SK-N-MC (cell line): ENCODE data around the gene MMP11.

Experiments
- EZH2 ChIP-seq: fragments of 200-600 bp; sonication (generic); IDR thresholded peaks from one replicate; pipeline ENCODE4 v1.6.1; 2017; ENCODE audit warnings: antibody characterized with exemption
- POLR2AphosphoS5 ChIP-seq: IDR thresholded peaks from 2 replicates; pipeline ENCODE4 v1.6.1; 2012; ENCODE audit warnings: mild to moderate bottlenecking, low read depth, low read length, borderline replicate concordance

DNA sequence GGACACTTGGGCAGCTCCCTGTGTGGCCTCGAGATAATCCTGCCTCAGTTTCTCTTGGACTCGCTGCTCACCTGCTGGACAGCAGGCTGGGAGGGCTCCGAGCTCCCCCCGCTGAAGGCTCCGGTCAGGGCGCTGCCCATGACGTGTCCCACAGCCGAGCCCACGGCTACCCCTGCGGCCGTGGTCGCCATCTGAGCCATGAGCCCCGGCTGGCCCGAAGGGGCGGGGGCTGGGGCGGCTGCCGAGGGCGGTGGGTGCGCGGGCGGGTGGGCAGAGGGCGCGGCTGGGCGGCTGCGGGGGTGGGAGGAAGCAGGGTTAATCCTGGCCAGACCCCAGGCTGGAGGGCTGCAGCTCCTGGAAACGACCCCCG lies 5.4 kb upstream of the MMP11 start:
- TF ChIP-seq EZH2 (no peak), POLR2AphosphoS5 (no peak)
